ENCODE data around the gene DOP1A.

The DOP1A gene

DNA sequence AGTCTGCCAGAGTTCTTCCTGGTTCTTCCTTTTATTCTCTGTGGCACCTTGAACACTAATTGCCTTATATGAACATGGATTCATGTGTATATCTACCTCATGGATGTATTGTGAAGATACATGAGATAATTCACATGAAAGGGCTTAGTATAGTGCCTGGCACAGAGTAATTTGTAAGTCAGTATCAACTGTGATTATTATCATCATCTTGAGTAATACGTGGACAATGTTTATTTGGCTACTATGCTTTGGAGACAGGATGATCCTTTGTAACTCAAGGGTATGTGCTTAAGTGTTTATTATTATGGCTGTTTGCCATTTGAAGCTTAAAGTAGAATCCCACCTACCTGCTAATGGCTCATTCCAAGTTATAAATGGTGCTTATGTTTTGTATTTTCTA lies 16.0 kb downstream of the DOP1A start:
- no peak for DNase-seq

DNA sequence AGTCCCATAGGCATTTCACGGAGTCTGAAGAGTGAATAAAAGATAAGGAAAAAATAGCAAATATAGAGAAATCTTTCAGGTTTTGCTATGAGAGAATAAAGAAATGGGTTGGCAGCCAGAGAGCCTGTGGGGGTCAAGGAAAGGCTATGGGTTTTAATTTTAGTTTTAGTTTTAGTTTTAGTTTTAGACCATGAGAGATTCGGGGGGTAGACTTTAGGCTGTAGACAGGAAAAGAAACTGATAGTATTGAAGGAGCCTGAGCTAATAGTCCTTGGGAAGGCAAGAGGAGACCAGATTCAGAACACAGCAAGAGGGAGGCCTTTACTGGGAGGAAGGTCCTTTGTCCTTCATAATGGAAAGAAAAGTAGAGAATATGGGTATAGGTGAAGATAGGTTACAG lies 19.3 kb downstream of the DOP1A start:
- no peak for DNase-seq

DNA sequence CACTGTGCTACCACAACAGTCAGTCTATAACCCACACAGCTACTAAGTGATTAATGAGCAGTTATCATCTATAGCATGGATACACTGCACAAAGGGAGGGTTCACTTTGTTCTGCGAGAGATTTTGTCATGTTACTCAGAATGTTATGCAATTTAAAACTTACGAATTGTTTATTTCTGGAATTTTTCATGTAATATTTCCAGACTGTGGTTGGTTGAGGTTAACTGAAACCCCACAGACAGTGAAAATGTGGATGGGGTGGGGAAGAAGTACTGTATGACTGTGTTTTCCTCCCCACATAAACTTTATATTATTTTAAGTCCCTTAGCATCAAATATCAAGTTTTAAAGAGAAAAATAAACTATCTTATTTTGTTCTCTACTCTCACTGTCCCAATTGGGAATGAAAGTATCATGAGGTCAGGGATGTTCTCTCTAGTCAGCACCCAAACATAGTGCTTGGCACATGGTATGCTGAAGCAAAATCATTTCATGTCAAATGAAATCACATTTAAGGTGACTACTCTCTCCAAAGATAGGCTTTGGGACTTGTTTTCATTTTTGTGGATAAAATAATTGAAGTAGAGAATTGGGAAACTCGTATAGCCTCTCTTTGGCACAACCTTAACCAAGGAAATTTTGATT lies 25.4 kb downstream of the DOP1A start:
- no peak for DNase-seq

DNA sequence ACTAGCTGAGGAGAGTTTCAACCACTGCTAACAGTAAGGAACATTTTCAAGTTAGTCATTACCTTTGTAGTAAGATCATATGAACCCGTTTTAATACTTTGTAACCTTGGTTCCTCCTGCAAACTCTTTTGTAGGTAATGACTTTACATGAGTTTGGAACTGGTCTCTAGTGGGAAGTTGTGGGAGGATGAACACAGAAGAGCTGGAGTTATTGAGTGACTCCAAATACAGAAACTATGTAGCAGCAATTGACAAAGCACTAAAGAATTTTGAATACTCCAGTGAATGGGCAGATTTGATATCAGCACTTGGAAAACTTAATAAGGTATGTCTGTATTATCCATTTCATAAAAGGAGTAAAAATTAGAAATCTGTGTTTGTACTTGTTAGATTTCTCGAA lies 29.3 kb downstream of the DOP1A start:
- no peak for DNase-seq

DNA sequence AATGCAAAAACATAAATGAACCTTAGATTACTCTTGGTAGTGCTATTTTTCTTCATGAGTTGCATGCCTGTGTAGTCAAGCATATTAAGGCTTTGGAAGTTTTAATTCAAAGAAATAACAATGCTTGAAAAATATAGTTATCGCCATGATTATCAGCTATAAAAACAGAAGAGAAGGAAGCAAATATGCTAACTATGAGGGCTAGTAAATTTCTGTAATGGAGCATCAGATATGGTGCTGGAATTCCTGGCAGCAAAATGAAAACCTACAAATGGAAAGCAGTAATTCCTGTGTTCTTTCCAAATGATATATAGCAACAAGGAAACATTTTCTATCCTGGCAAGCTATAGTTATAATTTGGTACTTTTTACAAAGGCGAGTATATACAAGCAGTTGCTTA lies 29.7 kb downstream of the DOP1A start:
- DNase-seq: no peak

DNA sequence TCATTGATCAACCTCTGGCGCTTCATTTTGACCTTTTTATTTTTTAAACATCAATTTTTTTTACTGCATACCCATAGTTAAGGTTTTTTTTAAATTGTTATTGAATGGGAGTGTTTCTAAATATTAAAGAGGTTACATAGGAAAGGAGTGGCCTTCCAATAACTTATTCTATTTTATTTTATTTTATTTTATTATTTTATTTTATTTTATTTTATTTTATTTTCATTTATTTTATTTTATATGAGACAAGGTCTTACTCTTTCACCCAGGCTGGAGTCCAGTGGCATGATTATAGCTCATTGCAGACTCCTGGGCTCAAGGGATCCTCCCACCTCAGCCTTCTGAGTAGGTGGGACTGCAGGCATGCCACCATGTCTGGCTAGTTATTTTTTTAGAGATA lies 30.2 kb downstream of the DOP1A start:
- DNase-seq: no peak

DNA sequence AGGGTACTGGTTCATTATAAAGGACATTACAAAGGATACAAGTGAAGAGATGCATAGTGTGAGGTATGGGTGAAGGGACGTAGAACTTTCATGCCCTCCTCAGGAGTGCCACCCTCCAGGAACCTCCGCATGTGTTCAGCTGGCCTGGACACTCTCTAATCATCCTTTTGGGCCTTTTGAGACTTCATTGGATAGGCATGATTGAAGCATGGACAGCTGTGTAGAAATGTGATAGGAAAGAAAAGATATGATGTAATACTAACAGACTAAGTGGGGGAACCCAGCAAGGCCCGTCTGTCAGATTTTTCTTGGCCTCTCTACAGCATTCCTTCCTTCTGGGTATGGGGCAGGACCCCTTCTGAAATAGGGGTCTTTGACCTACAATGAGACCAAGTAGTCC lies 31.1 kb downstream of the DOP1A start:
- DNase-seq: no peak

DNA sequence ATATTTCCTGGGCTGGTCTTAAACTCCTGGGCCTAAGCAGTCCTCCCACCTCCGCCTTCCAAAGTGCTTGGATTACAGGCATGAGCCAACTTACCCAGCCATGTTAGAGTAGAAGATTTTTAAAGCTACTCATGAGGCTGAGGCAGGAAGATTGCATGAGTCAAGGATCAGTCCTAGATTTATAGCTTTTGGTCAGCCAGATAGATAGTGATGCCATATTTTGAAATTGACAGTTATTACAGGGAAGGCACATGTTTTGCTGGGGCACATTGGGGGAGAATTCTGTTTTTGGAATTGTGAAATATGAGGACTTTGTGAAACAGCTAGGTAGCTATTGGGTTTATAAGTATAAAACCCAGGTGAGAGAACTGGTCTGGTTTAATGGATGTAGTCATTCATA lies 40.9 kb downstream of the DOP1A start:
- no peak for DNase-seq

DNA sequence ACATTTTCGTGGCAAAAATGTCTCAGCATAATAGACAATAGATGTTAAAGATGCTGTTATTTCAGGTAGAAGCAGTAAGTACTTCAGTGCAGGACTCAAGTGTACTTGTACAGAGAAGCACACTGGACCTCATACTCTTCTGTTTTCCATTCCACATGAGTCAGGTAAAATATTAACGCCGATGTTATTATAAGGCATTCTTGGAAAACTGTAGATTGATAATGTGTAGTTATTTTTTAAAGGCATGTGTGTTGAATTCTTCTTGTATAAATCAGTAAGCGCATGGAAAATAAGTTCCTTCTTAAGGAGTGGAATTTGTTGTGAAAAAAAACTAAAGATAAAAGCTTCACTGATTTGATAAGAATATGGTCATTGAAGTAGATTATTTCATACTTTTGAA lies 45.8 kb downstream of the DOP1A start:
- DNase-seq: no peak

DNA sequence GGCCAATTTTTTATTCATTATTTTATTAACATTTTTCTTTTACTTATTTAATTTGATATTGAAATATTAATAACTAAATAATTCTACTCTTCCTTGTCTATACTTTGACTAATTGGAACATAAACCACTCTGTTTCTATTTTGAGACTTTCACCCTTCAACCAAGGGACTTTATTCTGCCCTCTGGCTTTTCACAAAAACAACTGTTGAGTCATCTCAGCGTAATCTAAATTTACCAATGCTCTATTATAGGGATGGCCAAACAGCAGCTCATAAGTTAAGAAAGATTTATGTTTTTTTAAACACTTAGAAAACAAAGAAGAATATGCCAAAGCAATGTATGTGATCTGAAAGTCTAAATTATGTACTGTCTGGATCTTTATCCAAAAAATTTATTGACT lies 46.7 kb downstream of the DOP1A start:
- DNase-seq: no peak

DNA sequence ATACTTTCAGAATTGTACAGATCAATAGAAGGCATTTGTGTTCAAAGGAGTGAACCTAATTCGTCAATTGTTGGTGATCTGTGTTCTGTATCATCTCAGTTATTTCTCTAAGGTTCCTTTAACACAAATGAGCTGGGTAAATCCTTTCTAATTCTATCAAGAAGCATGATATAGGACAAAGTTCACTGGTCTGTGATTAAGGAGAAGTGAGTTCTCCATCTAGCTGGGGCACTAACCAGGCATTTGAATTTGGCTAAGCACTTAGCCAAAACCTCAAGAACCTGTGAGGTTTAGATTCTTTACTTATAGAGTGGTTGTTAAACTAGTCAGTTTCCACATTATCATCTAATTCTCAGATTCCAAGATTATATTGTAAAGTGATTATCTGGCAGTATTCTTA lies 50.3 kb downstream of the DOP1A start:
- DNase-seq: no peak

DNA sequence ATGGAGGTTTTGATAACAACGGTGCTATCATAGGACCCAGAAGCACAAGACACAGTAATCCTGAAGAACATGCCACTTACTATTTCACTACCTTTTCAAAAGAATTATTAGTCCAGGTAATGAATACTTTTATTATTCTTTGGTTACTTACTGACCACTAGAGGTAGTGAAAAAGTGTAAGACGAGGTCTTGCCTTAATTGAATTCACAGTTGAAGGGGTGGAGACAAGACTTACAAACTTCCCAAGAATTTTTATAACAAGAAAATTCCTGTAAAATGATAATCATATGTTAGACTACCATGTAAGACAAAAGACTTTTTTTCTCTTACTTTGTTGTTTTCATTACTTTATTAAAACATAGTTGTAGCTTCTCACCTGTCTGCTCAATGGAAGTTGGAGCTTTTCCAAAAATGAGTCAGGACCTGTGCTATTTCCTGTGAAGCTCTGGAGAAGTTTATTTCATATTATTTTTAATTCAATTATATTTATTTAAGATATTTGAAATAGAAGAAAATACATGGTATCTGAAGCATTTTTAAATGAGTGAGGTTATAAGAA lies 52.4 kb downstream of the DOP1A start:
- no peak for DNase-seq

DNA sequence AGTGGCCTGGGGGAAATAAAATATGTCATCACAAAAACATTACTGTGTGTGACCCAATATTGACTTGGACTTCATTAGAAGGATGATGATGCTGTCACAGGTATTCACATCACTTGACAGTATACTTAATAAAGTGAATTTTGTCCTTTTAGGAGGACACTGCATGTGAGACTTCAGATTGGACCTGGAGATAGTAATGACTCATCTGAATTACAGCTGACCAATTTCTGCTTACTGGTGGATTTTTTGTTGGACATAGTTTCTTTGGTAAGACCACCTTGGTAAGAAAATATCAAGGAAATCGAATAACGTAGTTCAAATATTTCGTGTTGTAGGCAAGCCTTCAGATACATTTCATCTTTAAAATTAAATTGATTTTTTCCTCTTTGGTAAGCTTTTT lies 57.1 kb downstream of the DOP1A start:
- DNase-seq: no peak

DNA sequence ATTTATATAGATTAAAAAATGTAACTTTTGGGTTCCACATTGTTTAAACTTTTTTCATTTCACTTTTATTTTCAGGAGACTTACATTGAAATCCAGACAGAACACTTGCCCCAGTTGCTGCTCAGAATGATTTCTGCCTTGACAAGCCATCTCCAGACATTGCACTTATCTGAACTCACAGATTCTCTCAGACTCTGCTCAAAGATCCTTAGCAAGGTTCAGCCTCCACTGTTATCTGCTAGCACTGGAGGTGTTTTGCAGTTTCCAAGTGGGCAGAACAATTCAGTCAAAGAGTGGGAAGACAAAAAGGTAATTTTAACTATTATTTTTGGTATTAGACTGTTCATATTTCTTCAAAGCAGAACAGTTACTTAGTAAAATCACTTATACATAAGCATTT lies 58.0 kb downstream of the DOP1A start:
- DNase-seq: no peak

DNA sequence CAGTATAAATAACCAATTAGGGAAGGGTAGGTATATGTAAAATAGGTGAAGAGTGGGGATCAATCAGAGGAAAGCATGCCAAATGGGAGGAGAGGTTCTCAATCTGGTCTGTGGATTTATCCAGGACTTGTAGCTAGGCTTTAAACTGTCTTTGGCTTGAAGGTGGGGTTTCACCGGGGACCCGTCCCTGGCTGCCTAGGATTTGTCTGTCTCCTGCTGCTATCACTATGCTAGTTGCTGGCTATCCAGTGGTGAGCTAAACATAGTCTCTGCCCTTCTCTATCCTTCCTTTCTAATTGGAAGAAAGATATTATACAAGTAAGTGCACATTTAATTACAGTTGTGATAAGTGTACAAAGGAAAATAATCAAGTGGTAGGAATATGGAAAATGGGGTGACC lies 58.8 kb downstream of the DOP1A start:
- no peak for DNase-seq

DNA sequence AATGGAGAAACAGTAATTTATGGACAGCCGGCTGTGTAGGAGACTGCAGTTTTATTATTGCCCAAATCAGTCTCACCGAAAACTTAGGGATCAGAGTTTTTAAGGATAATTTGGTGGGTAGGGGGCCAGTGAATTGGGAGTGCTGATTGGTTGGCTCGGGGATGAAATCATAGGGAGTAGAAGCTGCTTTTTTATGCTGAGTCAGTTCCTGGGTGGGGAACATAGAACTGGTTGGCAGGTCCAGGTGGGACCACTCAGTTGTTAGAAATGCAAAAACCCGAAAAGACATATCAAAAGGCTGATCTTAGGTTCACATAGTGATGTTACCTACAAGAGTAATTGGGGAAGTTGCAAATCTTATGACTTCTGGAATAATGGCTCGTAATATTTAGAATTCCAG lies 59.3 kb downstream of the DOP1A start:
- no peak for DNase-seq

DNA sequence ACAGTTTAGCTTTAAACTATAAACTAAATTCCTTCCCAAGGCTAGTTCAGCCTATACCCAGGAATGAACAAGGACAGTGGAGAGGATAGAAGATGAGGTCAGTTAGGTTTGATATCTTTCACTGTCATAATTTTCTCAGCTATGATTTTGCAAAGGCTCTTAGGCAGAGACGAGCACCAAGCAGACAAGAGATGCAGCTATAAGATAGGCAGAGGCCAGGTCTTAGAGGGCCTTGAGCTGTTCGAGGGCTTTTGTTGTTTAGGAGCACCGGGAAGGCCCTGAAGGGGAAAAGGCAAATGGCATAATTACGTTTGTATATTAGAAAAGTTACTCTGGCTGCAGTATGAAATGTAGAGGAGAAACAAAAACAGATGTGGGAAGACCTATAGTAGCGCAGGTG lies 59.8 kb downstream of the DOP1A start:
- no peak for DNase-seq

DNA sequence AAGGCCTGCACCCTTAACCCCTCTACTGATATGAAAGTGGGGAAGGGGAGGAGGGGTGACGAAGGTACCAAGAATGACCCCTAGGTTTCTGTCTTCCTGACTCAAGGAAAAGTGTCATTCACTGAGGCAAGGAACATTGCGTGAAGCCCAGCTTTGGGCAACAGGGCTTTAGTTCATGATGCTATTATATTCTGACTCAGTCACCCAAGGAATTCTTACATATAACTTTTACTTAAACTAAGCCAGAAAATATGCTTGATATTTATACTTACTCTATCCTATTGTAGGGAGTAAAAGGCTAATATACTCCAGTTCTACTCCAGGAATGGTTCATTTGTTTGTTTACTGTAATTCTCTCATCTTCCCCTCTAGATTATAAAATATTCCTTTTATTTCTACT lies 60.5 kb downstream of the DOP1A start:
- DNase-seq: no peak

DNA sequence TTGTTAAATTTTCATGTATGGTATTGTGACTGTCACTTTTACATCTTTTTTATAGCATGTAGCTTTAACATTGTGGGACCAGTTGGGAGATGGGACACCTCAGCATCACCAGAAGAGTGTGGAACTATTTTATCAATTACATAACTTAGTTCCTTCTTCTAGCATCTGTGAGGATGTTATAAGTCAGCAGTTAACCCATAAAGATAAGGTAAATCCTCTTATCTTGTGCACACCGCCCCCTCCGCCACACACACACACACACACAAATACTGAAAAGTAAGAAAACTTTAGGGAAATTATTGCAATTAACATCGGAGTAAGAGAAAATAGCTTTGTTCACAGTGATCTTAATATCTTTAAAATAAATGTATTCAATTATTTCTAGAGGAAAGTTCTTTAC lies 64.7 kb downstream of the DOP1A start:
- no peak for DNase-seq

DNA sequence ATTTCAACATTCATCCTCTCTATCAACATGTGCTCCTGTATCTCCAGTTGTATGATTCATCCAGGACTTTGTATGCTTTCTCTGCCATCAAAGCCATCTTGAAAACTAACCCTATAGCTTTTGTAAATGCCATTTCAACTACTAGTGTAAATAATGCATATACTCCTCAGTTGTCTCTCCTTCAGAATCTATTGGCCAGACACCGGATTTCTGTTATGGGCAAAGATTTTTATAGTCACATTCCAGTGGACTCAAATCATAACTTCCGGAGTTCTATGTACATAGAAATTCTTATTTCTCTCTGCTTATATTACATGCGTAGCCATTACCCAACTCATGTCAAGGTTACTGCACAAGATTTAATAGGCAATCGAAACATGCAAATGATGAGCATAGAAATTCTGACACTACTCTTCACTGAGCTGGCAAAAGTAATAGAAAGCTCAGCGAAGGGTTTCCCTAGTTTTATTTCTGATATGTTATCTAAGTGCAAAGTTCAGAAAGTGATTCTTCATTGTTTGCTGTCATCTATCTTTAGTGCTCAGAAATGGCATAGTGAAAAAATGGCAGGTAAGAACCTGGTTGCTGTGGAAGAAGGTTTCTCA lies 70.7 kb downstream of the DOP1A start:
- no peak for DNase-seq

DNA sequence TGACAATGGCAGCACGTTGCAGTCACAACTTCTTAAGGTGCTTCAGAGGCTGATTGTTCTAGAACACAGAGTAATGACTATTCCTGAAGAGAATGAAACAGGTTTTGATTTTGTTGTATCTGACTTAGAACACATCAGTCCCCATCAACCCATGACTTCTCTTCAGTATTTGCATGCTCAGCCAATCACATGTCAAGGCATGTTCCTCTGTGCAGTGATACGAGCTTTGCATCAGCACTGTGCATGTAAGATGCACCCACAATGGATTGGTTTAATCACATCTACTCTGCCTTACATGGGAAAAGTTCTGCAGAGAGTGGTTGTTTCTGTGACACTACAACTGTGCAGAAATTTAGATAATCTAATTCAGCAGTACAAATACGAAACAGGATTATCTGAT lies 71.3 kb downstream of the DOP1A start:
- no peak for DNase-seq

DNA sequence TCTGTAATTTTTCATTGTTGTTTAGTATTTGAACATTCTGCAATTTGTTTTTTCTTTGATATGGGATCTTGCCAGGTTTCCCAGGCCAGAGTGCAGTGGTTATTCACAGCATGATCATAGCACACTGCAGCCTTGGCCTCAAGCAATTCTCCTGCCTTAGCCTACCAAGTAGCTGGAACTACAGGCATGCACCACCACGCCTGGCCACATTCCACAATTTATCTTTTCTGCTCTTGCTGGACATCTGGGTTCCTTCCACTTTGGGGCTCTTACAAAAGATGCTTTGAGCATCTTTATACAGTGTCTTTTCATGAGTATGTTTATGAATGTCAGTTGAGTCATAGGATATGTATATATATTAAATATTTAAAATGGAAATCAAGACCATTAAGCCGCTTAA lies 83.6 kb downstream of the DOP1A start:
- DNase-seq: no peak

DNA sequence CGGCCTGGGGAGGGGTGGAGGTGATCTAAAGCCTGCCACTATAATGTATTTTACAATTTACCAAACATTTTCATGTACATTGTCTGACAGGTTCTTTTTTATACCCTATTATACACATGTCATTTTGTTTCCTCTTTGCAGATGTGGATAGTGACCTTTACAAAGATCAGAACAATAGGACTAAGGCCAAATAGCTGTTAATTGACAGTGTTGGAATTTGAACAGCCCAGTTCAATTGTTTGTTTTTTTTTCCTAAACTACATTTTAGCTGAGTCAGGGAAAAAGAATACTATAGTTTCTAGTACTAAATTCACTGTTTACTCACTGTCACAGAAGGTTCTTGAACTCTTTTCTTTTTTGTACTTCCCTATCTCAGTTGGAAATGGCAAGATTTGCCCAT lies 85.4 kb downstream of the DOP1A start:
- DNase-seq: no peak

DNA sequence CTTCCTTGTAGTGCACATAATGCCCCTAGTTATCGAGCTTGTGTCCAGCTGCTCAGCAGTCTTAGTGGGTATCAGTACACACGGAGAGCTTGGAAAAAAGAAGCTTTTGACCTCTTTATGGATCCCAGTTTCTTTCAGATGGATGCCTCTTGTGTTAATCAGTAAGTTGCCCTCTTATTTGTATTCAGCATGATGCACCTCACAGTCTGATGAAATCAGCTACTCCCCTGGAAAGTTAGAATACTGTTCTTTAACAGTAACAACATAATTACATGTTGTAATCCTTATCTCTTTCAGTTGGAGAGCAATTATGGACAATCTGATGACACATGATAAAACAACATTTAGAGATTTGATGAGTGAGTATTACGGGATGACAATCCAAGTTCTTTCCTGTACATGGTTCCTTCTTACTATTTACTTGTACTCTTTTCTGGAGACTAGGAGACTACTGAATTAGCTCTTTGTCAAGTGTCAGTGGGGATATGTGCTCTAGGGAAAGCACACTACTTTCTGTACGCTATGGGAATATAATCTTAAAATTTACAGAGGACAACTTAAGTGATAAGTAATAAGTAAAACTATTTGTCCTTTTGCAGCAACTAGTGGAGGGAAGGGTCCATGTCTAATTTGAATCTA lies 86.5 kb downstream of the DOP1A start:
- DNase-seq: no peak

DNA sequence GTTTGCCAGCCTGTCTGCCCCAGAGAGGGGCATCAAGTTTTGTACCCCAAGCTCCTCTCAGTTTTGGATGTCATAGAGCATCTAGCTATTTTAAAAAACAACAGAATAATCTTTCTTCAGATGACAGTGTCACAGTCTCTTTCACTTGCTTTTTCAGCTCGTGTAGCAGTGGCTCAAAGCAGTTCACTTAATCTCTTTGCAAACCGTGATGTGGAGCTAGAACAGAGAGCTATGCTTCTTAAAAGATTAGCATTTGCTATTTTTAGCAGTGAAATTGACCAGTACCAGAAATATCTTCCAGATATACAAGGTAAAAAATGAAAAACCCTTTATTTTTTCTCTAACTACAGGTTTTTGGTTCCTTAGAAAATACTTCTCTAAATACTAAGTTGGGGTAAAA lies 88.3 kb downstream of the DOP1A start:
- DNase-seq: no peak

Measured in DMS79 treated with DMSO at 0.1 percent for 48 hours (cell line).